GM21786 (cell line): ENCODE measurements around the gene GEMIN8.

Source experiments
- ATAC-seq: cut with Tn5 transposase; IDR thresholded peaks from one replicate; pipeline ENCODE4 v1.9.1; 2021; ENCODE audit not compliant: unreplicated experiment

Gene GEMIN8

DNA sequence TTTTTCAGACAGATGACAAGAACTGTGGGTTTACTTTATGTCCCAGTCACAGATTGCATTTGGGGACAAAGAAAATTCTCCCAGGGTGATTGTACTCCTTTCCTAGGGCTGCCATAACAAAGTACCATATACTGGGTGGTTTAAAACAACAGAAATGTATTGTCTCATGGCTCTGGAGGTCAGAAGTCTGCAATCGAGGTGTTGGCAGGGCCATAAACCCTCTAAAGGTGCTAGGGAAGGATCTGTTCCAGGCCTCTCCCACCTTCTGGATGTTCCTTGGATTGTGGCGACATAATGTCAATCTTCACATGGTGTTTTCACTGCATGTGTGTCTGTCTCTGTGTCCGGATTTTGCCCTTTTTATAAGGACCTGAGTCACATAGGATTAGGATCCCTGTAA lies 12.3 kb downstream of the GEMIN8 start:
- ATAC-seq, result no peak

DNA sequence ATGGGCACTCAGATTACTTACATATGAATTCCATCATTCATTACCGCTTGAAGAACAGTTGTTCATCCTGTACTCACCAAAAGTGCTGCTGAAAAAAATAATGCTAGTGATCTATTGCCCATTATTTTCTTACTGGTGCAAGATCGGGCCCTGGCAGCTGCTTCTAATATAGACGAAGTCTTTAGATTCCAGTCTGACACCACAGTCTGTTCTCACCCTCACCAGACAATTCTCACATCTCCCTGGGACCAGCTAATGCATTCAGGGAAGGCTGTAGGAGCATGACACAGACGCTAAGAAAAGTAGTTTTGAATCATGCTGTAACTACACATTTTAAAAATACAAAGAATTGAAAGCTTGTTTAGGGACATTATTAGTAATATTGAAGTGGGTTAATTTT lies 13.8 kb downstream of the GEMIN8 start:
- ATAC-seq, result no peak

DNA sequence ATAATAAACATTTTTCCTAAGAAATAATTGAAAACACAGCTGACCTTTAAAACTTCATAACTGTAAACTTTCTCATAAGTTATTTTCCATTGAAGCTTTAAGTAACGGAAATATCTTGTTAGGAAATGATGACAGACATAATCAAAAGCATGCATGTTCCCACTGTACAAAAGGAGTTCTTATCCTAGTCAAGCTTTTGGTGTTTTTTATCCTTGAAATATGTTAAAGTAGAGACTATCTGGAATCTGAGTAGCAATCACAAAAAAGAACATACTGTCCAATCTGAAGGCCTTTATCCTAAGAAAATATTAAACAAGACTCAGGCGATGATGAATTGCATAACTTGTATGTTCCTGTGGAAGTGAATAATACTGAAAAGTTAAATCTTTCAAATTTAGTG lies 14.4 kb downstream of the GEMIN8 start:
- no peak for ATAC-seq

DNA sequence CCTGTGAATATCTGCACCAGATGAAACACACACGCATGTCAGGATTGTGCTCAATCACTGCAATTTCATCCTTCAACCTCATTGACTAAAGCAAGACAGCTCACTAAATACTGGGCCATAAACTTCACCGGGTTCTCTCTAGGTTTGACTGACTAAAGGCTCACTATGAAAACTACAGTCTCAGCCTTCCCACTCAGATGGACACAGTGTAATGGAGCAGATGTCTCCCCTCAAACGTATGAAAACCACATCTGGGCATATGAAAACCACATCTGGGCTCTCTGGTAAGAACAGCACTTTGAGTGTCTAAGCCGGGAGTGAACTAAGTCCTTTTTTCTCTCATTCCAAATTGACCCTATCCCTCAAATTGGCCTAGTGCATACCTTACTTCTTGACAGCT lies 15.2 kb downstream of the GEMIN8 start:
- ATAC-seq, result no peak

DNA sequence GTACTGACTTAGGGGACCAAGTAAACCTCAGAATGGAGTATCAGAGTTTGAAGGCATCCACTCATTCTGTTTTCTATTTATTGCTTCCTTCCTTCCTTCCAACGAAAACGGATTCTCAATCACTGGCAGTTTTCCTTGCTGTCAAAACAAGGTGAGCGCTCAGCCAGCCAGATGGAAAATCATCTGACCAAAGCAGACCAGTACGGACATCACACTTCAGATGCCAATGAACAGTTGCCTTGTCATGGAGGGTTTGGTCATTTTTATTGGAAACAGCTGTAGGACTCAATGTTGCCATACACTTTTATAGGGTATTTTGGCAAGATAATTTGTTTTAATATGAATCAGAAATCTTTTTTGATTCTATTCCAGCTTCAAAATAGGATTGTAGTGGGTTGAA lies 16.6 kb downstream of the GEMIN8 start:
- ATAC-seq, result no peak

DNA sequence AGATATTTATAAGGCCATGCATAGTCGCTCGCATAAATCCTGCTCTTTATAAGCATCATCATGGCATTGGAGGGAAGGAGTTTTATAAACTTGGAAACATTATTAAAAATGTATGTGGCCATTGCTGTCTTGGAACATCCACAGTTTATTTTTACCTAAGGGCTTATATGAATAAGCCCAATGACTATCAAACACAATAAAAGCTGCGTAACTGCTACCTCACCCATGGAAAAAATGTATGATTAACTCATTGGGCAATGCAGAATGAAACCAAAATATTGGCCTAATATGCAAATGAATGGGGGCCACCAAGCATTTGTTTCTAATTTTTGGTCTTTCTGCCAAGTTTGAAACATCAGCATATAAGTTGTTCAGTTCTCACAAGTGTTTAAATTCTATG lies 19.1 kb downstream of the GEMIN8 start:
- no peak for ATAC-seq

DNA sequence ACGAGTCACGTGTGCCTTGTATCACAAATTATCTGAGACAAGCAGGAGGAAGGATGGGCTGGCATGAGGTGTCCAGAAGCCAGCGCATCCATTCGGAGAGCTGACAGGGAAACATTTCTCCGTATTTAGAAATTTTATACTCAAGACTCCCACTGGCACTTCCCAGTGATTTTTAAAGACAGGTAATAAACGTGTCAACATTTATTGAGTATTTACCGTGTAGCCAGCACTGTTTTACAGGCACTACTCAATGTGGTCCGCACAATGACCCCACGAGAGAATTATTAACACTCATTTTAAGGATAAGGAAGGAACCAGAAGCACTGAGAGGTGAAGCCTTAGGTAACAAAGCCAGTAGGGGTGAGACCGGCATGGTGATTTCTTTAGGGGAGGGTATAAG lies 23.2 kb downstream of the GEMIN8 start:
- ATAC-seq, result no peak

DNA sequence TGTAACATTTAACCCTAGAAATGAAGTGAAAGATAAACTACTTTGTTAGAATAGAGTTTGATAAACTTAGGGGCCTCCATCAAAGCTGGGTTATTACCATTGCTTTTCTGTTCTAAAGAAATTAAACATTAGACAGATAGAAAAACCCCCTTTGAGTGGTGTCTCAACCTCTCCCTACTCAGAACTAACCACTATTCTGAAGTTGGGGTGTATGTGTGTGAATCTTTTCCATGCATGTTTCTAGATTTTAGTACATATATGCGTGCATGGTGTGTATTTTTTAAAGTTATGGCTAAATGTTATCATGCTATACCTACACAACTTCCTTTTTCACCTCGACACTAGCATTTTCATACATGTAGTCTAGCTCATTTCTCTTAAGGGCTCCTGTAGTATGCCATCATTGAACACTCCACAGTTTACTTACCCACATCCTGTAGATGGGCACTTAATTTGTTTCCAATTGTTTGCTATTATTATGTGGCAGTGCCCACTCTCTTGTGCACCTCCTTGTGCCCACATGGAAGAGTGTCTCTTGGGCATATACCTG lies 25.7 kb downstream of the GEMIN8 start:
- no peak for ATAC-seq

DNA sequence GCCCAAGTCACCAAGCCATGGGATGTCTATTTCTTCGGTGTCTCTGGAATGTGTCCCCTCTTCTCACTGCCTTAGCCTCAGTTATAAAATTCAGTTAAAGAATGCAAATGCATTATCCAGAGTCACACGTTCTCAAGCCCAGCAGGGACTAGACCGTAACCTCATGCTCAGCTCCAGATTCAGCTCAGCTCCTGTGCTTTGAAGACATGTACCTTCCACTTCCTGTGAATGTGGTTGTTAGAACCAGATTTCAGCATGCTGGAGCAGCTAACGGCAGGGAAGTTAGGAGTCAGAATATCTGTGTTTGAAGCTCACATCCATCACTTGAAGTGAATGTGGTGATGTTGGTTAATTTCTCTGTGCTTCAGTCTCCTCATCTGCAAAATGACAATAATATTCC lies 26.7 kb downstream of the GEMIN8 start:
- ATAC-seq, result no peak

DNA sequence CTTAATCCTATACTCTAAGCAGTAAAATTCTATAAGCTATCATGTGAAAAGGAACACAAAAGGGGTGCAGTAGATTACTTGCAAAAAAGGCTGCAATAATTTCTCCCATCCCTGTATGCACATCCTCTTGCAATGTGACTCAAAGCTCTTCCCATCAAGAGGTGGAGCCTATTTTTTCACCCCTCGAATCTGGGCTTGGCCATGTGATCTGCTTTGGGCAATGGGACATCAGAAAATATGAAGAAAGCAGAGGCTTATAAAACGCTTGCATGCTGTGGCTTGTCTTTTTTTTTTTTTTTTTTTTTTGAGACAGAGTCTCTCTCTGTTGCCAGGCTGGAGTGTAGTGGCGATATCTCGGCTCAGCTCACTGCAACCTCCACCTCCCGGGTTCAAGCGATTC lies 33.0 kb downstream of the GEMIN8 start:
- no peak for ATAC-seq

DNA sequence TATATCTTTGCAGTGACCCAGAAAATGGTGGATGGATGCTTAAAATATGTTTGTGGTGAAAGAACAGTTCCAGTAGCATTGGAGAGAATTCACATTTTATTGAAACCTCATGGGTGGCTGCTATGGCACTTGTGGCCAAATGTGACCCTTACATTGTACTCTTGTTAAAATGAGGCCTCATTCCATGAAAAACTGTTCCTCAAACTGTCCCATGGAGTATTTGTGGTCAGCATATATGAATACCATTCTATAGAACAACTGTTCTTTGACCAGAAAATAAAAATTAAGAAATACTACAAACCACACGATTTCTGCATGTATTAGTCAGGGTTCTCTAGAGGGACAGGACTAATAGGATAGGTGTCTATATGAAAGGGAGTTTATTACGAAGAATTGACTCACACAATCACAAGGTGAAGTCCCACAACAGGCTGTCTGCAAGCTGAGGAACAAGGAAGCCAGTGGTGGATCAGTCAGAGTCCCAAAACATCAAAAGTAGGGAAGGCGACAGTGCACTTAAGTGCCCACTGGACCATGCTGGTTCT lies 35.1 kb downstream of the GEMIN8 start:
- no peak for ATAC-seq

DNA sequence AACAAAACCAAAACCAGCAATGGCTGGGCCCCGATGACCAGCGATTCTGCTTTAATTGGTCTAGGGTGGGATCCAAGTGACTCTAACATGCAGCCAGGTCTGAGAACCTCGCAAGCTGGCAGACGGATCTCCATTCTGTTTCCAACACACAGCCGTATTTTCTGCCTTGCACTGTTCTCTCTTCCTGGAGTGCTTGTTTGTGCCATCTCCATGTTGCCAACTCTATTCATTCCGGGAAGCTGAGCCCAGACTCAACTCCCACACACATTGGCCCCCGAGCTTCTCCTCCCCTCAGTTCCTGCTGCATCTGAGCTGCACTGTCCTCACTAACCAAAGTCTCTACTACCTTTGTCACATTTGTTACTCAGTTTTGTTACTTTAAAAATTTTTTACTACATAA lies 35.6 kb downstream of the GEMIN8 start:
- ATAC-seq, result no peak

DNA sequence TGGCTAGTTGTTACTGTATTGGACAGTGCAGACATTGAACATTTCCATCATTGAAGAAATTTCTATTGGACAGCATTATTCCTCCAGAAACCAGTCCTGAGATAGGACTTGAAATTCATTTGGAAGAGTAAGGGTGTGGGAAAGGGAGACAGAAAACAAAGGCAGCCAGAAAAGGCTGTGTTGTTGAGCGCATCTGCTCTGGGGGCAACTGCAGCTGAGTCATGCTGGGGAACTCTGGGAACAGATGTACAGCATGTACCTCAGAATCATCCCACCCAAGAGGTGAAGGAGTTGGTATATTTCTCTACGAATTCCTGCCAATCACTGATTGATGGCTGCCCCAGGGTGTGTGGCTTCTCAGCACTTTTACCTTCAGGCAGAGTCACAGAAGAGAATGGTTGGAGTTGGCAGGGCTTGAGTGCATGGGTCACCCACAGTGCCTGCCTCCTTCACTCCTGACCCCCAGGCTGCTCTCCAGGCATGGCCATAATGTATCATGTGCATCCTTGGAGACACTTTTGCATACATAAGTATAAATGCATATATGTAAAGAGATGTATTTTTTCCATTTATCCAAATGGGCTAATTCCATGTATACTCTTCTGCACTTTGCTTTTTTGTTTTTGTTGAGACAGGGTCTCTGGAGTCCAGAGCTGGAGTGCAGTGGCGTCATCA lies 39.4 kb downstream of the GEMIN8 start:
- no peak for ATAC-seq

DNA sequence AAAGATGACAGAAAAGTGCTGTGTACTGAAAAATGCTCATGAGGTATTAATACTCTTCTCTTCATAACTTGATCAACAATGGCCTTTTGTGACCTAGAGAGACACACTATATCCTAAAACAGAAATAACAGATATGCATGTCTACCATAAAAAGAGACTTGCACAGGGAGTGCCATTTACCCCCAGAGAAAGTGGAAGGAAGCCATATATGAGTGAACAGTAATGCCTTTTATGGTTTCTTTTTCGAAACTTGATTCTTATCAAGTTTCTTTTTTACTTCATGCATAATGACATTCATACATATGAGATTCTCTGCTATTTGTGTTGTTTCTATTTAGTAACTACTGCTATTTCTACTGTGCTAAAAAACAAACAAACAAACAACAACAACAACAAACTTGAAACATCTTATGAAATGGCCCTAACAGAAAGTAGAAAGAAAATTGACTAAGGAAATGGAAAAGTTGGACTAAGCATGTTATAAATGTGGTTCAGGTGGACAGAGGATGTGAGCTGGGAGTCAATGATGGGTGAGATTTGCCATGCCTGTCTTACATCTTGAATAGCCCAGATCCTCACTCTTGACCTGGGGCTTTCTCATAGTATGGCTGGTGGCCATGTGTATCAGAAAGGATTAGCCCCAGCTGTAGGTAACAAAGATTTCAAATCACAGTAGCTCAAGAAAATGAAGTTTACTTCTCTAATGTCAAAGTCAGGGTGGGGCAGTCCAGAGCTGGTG lies 43.8 kb downstream of the GEMIN8 start:
- ATAC-seq, result no peak

DNA sequence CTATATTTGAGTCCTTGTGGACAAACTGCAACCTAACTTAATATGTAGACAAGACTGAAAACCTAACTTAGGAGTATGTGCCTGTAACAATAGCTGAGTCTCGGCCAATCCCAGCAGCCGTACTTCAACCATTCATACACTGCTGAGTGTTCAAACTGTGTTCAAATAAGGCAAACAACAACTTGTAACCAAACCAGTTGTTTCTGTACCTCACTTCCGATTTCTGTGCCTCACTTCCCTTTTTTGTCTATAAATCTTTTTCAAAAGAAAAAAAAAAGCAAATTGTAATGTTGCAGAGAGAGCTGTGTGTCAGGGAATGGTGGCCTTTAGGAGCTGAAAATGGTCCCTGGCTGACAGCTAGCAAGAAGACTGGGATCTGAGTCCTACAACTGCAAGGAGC lies 46.0 kb downstream of the GEMIN8 start:
- no peak for ATAC-seq

DNA sequence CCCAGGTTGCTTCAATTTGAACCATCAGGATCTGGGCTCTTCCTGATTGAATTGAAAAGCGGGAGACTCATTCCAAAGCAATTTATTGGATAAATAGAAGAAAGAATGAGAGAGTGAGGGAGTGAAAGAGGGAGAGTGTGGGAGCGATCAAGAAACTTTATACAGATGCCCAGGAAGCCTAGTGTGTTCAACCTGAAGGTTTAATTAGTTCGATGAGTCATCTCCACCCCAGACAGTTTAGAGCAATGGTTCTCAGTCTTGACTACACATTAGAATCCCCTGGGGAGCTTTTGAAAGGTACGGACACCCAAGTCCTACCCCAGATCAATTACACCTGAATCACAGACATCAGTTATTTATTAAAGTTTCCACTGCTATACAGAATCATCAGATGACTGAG lies 61.5 kb downstream of the GEMIN8 start:
- no peak for ATAC-seq

DNA sequence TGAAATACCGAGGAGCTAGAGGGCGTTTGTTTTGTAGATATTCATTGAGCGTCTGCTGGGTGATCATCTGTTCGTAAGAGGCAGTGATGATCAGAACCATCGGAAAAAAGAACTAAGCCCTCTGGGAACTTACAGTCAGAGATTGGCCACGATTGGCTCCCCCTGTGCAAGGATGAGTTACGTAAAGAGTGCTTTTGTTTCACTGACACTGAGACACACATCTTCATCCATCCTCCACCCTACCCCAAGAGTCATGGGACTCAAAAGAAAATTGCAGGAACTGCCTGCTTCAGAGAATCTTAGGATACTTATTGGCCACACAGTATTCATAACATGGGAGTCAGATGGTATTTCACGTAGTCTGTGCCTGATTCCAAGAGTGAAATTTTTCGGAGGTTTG lies 62.1 kb downstream of the GEMIN8 start:
- no peak for ATAC-seq

DNA sequence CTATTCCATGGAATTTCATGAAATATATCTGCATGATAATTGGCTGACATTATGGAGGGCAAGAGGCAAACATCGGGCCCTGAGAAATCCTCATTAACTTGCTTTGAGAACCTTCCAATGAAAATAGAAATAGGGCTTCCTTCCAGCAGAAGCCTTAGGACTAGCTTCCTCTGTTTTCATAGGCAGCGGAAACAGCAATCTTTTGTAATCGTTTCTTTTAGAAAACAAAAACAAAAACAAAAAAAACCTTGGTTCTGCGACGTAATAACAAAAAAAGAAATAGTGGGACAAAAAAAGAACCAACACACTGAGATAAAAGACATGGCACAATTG lies 62.9 kb downstream of the GEMIN8 start:
- no peak for ATAC-seq

DNA sequence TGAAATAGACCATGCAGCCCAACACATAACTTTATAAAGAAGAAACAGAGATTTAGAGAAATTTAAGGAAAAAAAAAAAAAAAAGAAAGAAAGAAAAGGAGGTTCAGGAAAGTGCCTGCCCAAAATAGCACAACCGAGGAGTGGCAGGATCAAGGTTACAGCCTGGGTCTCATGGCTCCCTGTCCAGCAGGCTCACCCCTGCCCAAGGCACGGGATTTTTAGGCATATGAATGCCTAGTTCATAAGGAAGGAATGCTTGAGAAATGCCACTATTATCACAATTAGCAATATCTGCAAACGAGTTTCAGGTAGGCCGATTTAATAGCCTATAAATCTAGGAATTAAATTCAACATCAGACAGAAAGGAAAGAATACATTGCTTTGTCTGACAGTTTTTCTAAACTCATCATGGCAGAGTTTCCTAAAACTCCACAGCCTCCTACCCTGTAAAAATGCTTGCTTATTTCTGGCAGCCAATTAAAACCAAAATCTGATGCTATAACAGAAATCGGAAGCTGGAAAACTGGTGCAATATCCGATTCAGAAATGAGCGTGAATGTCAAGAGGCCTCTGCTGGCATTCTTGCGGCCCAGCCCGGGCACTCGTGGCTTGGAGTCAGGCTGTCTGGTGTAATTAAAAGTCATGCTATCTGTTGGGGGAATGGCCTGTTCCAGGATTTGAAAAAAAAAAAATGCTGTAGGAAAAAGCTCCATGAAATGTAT lies 63.5 kb downstream of the GEMIN8 start:
- ATAC-seq, result no peak

DNA sequence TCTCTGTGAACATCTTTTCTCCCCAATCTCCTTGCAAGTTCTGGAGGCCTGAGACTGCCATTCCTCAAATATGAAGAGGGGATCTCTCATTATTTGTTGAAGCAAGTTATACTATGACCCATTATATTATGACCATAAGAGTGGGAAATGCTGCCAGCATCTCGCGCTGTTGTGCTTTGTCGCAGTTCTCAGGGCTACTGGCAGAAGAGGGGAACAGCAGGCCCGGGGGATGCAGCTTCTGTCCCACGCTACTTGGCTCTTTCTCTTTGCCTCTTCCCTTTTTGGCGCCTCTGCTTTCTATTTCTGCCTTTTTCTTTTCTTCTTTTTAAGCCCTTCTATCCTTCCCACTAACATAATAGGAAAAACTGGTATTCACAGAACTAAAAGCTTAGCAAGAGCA lies 64.2 kb downstream of the GEMIN8 start:
- ATAC-seq, result no peak

DNA sequence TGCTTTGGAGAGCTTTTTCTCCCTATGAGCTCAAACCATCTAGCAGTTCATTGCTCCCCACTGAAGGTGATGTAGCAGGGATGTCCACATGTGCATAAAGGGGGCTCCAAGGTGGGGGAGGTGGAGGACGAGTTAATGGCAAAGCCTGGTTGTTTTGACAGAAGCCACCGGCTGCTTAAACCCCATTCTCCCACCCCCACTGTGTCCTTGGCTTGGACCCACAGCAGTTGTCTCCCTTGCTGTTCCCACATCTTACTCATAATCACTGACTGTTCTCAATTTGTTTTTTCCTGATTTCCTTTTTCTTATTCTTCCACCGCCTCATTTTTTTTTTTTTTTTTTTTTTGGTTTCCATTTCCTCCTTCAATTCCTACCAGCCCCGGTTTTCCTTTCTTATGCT lies 72.7 kb downstream of the GEMIN8 start:
- ATAC-seq, result no peak
